IPS DF 6.9 (cell line): ENCODE results near the gene ZNF207.
"Not testable (repeated sequence)": the region's sequence is repeated elsewhere in the genome, so short reads cannot be mapped to it uniquely, and the experiment has no call there.

Source experiments
- DNase-seq: peaks from one replicate; pipeline ENCODE4 v3.0.0-alpha.2; 2013; ENCODE audit warnings: low read depth, low spot score
- H3K27ac ChIP-seq: one replicate; pipeline ENCODE4 v1.5.1; 2013; ENCODE audit warnings: low read length, control low read depth
- H3K27me3 ChIP-seq: 2 replicates; pipeline ENCODE4 v1.6.1; 2013; ENCODE audit warnings: mild to moderate bottlenecking, low read length; ENCODE audit not compliant: control insufficient read depth, insufficient read depth
- H3K36me3 ChIP-seq: 2 replicates; pipeline ENCODE4 v1.6.1; 2013; ENCODE audit warnings: low read length; ENCODE audit not compliant: control insufficient read depth, insufficient read depth
- H3K4me1 ChIP-seq: 2 replicates; pipeline ENCODE4 v1.6.1; 2013; ENCODE audit warnings: low read length; ENCODE audit not compliant: control insufficient read depth, insufficient read depth
- H3K4me3 ChIP-seq: 2 replicates; pipeline ENCODE4 v1.5.1; 2013; ENCODE audit warnings: mild to moderate bottlenecking, low read length
- H3K9me3 ChIP-seq: 2 replicates; pipeline ENCODE4 v1.6.1; 2013; ENCODE audit warnings: low read length, inconsistent platforms; ENCODE audit not compliant: control insufficient read depth, insufficient read depth
- WGBS: extraction: QIAGEN DNeasy Blood & Tissue Kit; methylation state at CpG from one replicate; pipeline ENCODE4 v1.1.7; 2013; ENCODE audit warnings: mixed read lengths, missing lambda C conversion rate; ENCODE audit not compliant: insufficient read length, insufficient coverage; 5-methylcytosine and 5-hydroxymethylcytosine counted together

The ZNF207 gene

GRCh38 chr17:32385971-32386370 lies 36.0 kb downstream of the ZNF207 start:
- H3K4me1 ChIP-seq, result no peaks in the 10 kb centered on the region
- WGBS, result no CpG with 5 or more reads among the region's 5 CpGs
- no peak overlapping the region for H3K27ac ChIP-seq
- no peaks in the 10 kb centered on the region for H3K27me3 ChIP-seq
- H3K4me3 ChIP-seq, result no peak overlapping the region
- H3K9me3 ChIP-seq, result no peaks in the 10 kb centered on the region
- peaks cover 2% of the 10 kb centered on the region; the same call in 1 of the 2 replicates for H3K36me3 ChIP-seq
- no peak for DNase-seq

- no peaks in the 10 kb centered on the region for H3K9me3 ChIP-seq
- peaks cover 2% of the 10 kb centered on the region; the same call in 1 of the 2 replicates for H3K36me3 ChIP-seq
- H3K27ac ChIP-seq, result no peak overlapping the region
- no peak for DNase-seq
- no peaks in the 10 kb centered on the region for H3K4me1 ChIP-seq
- H3K27me3 ChIP-seq, result no peaks in the 10 kb centered on the region
- no peak overlapping the region for H3K4me3 ChIP-seq
Observed at GRCh38 chr17:32386844-32387243, 36.9 kb downstream of the ZNF207 start.

- not testable (repeated sequence) for H3K36me3 ChIP-seq, H3K27me3 ChIP-seq, H3K4me1 ChIP-seq, H3K4me3 ChIP-seq, H3K9me3 ChIP-seq, H3K27ac ChIP-seq, DNase-seq
- no CpG with 5 or more reads among the region's 14 CpGs for WGBS
Observed at GRCh38 chr17:32388128-32388527, 38.2 kb downstream of the ZNF207 start.

GRCh38 chr17:32388613-32389459 lies 38.9 kb downstream of the ZNF207 start:
- Histone ChIP-seq H3K27ac (no peak overlapping the region), H3K4me1 (no peaks in the 10 kb centered on the region), H3K9me3 (no peaks in the 10 kb centered on the region), H3K27me3 (no peaks in the 10 kb centered on the region), H3K4me3 (no peak overlapping the region), H3K36me3 (no peaks in the 10 kb centered on the region)
- no peak for DNase-seq
- WGBS, result no CpG with 5 or more reads among the region's 6 CpGs

GRCh38 chr17:32393904-32394303 lies 43.9 kb downstream of the ZNF207 start:
- H3K27ac ChIP-seq, result no peak overlapping the region
- no CpG with 5 or more reads among the region's 5 CpGs for WGBS
- DNase-seq, result no peak

DNA sequence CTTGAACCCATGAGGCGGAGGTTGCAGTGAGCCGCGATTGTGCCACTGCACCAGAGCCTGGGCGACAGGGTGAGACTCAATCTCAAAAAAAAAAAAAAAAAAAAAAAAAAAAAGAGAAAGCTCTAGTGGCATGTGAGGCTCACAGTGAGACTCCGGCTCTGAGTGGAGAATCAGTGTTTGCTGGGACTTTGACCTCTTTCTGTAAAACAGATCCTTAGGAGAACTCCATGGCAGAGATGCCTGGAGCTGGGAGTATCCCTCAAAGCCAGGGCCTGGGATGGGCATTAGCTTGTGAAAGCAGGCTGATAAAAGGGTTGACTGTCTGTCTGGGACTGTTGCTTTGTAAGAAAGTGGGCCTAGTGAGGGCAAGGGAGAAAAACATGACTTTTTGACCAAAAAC lies 46.4 kb downstream of the ZNF207 start:
- H3K4me3 ChIP-seq, result no peak overlapping the region
- no peaks in the 10 kb centered on the region for H3K9me3 ChIP-seq
- H3K27me3 ChIP-seq, result no peaks in the 10 kb centered on the region
- H3K36me3 ChIP-seq, result no peaks in the 10 kb centered on the region
- H3K4me1 ChIP-seq, result no peaks in the 10 kb centered on the region
- no peak overlapping the region for H3K27ac ChIP-seq
- DNase-seq, result no peak
- WGBS, result no CpG with 5 or more reads among the region's 5 CpGs

More at GRCh38 chr17:32393904-32394303, 43.9 kb downstream of the ZNF207 start:
- H3K4me3 ChIP-seq, result no peak overlapping the region
- no peaks in the 10 kb centered on the region for H3K9me3 ChIP-seq
- no peaks in the 10 kb centered on the region for H3K4me1 ChIP-seq
- no peaks in the 10 kb centered on the region for H3K27me3 ChIP-seq
- no peaks in the 10 kb centered on the region for H3K36me3 ChIP-seq

- H3K4me3 ChIP-seq, result no peak overlapping the region
- H3K27ac ChIP-seq, result no peak overlapping the region
- no peaks in the 10 kb centered on the region for H3K9me3 ChIP-seq
- no peak for DNase-seq
- H3K4me1 ChIP-seq, result no peaks in the 10 kb centered on the region
- no peaks in the 10 kb centered on the region for H3K36me3 ChIP-seq
- H3K27me3 ChIP-seq, result no peaks in the 10 kb centered on the region
Observed at GRCh38 chr17:32398946-32399345, 49.0 kb downstream of the ZNF207 start.

- not testable (repeated sequence) for H3K4me3 ChIP-seq, H3K9me3 ChIP-seq, H3K4me1 ChIP-seq, H3K27ac ChIP-seq, H3K36me3 ChIP-seq, DNase-seq, H3K27me3 ChIP-seq
- no CpG with 5 or more reads among the region's 3 CpGs for WGBS
Observed at GRCh38 chr17:32410085-32410484, 60.1 kb downstream of the ZNF207 start.

GRCh38 chr17:32426894-32427293 lies 76.9 kb downstream of the ZNF207 start:
- no peaks in the 10 kb centered on the region for H3K4me1 ChIP-seq
- H3K4me3 ChIP-seq, result no peak overlapping the region
- H3K9me3 ChIP-seq, result peaks cover 2% of the 10 kb centered on the region
- no CpG with 5 or more reads among the region's 4 CpGs for WGBS
- no peak for DNase-seq
- H3K27me3 ChIP-seq, result no peaks in the 10 kb centered on the region
- H3K36me3 ChIP-seq, result no peaks in the 10 kb centered on the region
- no peak overlapping the region for H3K27ac ChIP-seq

DNA sequence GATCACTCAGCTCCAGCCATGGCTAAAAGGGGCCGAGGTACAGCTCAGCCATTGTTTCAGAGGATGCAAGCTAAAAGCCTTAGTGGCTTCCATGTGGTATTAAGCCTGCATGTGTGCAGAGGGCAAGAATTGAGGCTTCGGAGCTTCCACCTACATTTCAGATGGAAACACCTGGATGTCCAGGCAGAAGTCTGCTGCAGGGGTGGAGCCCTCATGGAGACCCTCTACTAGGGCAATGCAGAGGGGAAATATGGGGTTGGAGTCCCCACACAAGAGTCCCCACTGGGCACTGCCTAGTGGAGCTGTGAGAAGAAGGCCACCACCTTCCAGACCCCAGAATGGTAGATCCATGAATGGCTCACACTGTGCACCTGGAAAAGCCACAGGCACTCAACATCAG lies 79.6 kb downstream of the ZNF207 start:
- Histone ChIP-seq H3K27me3 (no peaks in the 10 kb centered on the region), H3K9me3 (peaks cover 2% of the 10 kb centered on the region), H3K4me3 (no peak overlapping the region), H3K27ac (no peak overlapping the region), H3K36me3 (no peaks in the 10 kb centered on the region), H3K4me1 (no peaks in the 10 kb centered on the region)
- no CpG with 5 or more reads among the region's 2 CpGs for WGBS
- DNase-seq, result no peak
